HG03108 (cell line): ENCODE measurements around the gene ILKAP.

Experiments used
- ATAC-seq: cut with Tn5 transposase; IDR thresholded peaks from one replicate; pipeline ENCODE4 v1.9.1; 2021; ENCODE audit warnings: moderate library complexity; ENCODE audit not compliant: unreplicated experiment

ILKAP gene

GRCh38 chr2:238166391-238167343 is 36.8 kb downstream of the ILKAP start:
- no peak for ATAC-seq

DNA sequence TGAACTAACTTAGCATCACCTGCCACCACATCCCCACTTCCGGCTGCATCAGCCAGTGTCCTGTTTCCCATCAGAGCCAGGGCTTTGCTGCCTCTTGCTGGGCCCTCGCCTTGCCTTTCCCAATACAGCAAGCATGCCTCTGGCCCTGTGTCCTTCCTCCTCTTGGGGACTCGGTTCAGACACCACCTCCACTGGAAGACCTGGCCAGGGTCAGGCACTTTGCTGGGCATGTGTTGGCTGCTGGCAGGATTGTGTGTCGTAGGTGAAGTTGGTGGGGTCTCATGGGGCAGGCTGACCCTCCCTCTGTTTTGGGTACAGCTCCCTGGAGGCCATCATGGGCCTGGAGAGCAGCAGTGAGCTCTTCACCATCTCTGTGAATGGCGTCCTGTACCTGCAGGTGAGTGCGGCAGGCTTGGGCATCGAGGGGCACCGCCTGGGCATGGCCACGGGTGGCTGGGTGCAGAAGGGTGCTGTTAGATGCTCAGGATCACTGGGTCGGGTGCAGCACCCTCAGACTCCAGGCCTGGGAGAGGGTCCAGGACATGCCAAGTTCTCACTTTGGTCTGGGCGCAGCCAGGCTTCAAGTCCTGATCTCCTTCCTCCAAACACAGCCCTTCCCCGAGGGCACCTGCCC is 38.1 kb downstream of the ILKAP start:
- ATAC-seq, result no peak

DNA sequence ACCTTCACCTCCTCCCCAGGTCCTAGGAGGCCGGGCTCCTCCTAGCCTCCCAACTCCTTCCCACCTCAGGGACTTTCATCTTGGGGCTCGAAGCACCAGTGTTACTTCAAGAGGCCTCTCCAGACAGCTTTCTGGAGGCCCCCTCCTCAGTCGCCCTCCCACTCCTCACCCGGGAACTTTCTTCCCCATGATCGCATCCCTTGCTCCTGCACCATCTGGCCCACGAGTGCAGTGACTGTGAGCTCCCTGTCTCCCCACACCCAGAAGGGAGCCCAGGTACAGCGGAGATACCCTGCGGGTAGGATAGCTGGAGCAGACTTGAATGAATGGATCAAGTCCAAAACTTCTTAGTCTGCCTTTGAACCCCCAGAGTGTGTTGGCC is 38.6 kb downstream of the ILKAP start:
- ATAC-seq, result no peak

GRCh38 chr2:238163481-238164198 is 39.9 kb downstream of the ILKAP start:
- ATAC-seq, result no peak

- no peak for ATAC-seq
Observed at GRCh38 chr2:238162846-238163441, 40.6 kb downstream of the ILKAP start.

GRCh38 chr2:238162251-238162845 is 41.1 kb downstream of the ILKAP start:
- ATAC-seq, result no peak

DNA sequence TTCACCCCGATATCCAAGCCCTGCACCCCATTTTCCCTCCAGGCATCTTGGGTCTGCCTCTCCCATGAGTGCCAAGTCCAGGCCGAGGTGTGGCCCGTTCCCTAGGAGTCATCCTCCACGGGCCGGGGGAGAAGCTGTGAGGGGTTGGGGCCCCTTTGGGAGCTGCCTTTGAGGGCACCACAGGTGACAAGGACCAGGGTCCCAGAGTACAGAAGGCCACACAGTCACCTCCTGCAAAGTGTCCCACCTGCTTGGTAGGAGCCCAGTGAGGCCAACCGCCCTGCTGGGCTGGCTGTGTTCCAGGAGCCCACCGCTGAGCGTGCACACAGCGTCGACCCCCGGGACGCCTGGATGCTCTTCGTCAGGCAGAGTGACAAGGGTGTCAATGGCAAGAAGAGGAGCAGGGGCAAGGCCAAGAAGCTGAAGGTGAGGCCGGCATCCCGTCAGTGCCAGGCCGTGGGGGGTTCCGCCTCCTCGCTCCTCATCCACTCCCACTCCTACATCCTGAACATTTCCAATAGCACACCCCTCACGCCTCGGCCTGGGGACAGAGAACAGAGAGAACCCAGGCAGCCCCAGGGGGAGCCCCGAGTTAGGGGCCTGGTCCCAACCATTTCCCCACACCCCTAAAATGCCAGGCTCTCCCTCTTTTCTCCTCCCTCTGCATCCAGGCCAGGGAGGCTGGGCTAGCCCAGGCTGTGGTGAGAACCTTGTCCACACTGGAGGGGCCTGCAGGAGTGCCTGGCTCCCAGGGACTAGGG is 42.0 kb downstream of the ILKAP start:
- no peak for ATAC-seq

DNA sequence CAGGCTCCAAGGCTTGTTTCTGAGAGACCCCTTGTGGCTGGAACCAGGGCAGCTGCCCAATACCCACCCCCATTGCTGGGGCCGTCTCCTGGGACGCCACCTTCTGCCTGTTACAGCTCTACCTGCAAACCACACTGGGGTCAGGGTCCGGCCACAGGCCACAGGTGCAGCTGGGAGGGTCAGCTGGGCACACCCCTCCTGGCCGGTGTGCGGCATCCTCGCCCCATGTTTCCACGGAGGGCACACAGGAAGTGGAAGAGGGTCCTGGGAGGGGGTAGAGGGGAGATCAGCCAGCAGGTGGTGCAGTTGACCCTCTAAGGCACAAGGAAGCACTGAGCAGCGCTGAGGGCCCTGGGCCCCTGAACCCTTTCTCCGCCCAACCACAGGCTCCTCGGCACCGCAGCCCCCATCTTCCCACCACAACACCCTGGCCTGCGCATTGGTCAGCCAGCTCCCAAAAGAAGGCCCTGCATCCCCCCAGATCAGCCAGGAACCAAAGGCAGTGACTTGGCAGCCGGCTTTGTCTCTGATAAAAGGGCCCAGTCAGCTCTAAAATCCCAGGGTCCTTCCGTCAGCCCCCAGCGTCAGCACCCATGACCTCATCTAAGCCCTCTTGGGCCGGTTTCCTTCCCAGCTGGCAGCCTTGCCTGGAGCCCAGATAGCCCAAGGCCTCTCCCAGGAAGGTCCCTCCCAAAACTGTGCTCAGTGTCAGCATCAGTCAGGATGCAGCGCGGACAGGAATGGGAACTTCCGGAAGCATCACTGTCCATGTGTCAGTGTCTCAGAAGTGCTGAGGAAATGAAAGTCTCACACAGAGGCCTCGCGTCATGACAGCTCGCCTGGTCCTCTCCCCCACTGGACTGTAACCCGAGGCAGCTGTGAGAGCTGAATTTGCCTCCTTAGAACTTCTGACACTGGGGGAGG is 43.0 kb downstream of the ILKAP start:
- no peak for ATAC-seq

DNA sequence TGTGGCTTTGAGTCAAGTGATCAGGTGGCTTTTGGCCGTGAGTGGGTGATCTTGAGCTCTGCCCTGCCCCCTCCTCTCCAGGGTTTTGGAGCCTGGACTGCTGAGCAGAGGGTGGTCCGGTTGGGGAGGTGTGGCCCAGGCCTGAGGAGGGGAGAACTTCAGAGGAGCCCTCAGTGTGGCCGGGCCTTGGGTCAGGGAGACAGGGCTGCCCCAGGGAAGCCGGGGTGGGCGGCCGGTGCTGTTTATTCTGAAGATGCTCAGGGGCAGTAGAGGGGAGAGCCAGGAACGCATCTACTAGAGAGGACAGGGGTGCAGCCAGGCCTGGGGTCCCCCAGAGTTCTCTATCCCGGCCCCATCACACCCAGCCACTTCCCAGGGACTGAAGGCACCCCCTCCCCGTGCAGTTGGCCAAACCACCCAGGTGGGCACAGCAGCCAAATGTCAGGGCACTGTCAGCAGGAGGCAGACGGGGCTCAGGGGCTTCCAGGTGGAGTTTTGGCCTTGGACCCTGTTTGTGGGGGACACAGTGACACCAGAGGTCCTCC is 43.8 kb downstream of the ILKAP start:
- ATAC-seq, result no peak

DNA sequence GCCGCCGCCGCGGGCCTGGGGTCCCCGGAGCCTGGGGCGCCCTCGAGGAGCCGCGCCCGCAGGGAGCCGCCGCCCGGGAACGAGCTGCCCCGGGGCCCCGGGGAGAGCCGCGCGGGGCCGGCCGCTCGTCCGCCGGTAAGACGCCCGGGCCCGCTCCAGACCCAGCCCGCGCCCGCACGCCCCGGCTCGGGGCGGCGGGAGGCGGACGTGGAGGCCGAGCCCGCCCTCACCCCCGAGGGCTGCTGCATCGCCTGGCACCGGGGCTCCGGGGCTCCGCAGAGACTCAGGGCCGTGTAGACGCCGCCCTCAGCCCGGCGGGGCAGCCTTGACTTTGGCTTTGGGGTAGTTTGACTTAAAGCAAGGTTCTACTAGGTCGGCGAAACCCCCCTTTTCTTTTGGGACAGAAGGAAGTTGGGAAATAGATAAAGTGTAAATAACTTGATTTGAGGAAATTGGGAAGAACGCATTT is 44.4 kb downstream of the ILKAP start:
- ATAC-seq, result no peak

- no peak for ATAC-seq
Observed at GRCh38 chr2:238158509-238159070, 44.9 kb downstream of the ILKAP start, which contains the start of gene ERFE. TSS of gene ERFE (plus strand) at chr2:238158970. CDS start at chr2:238159008, 38 bp downstream.

GRCh38 chr2:238158018-238158508 is 45.4 kb downstream of the ILKAP start:
- ATAC-seq, result no peak

GRCh38 chr2:238157506-238158017 is 45.9 kb downstream of the ILKAP start:
- no peak for ATAC-seq

- ATAC-seq, result no peak
Observed at GRCh38 chr2:238155761-238156694, 47.5 kb downstream of the ILKAP start.

GRCh38 chr2:238155051-238155760 is 48.3 kb downstream of the ILKAP start:
- ATAC-seq, result no peak

GRCh38 chr2:238154570-238154969 is 48.9 kb downstream of the ILKAP start:
- ATAC-seq, result no peak
